IPS-18a (cell line): ENCODE data around the gene GAB2.
A peak's percentile ranks its signal among the peaks of the same experiment; 100 is the strongest.
"Not testable (repeated sequence)": the region's sequence is repeated elsewhere in the genome, so short reads cannot be mapped to it uniquely, and the experiment has no call there.

Experiments used
- H3K27ac ChIP-seq: one replicate; pipeline ENCODE4 v1.5.1; 2013; ENCODE audit warnings: low read length
- H3K27me3 ChIP-seq: one replicate; pipeline ENCODE4 v1.6.1; 2013; ENCODE audit warnings: mild to moderate bottlenecking, low read length; ENCODE audit not compliant: control insufficient read depth, insufficient read depth
- H3K36me3 ChIP-seq: one replicate; pipeline ENCODE4 v1.6.1; 2013; ENCODE audit warnings: low read depth, low read length; ENCODE audit not compliant: control insufficient read depth
- H3K4me1 ChIP-seq: one replicate; pipeline ENCODE4 v1.6.1; 2013; ENCODE audit warnings: low read depth, low read length; ENCODE audit not compliant: control insufficient read depth
- H3K4me3 ChIP-seq: one replicate; pipeline ENCODE4 v1.5.1; 2013; ENCODE audit warnings: low read length
- H3K9ac ChIP-seq: one replicate; pipeline ENCODE4 v1.6.1; 2013; ENCODE audit warnings: mild to moderate bottlenecking, low read length, moderate library complexity
- H3K9me3 ChIP-seq: one replicate; pipeline ENCODE4 v1.6.1; 2013; ENCODE audit warnings: low read depth, low read length; ENCODE audit not compliant: control insufficient read depth

GAB2 gene

DNA sequence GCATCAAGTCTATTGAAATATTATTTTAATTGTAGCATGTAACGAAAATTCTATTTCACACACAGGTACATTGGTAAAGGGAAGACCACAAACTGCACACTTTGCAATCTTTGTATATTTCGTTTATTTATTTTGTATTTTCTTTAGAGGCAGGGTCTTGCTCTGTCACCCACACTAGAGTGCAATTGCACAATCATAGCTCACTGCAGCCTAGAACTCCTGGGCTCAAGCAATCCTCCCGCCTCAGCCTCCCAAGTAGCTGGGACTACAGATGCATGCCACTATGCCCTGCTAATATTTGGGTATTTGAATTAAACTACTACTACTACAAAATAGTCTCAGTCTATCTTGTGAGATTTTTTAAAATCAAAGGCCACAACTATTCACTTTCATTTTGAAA, 42.7 kb downstream of the GAB2 start:
- H3K9me3 ChIP-seq: no peaks in the 10 kb centered on the region
- no peak overlapping the region for H3K4me3 ChIP-seq
- H3K4me1 ChIP-seq: no peaks in the 10 kb centered on the region
- no peak overlapping the region for H3K27ac ChIP-seq
- H3K27me3 ChIP-seq: no peaks in the 10 kb centered on the region
- H3K9ac ChIP-seq: no peak overlapping the region
- no peaks in the 10 kb centered on the region for H3K36me3 ChIP-seq

DNA sequence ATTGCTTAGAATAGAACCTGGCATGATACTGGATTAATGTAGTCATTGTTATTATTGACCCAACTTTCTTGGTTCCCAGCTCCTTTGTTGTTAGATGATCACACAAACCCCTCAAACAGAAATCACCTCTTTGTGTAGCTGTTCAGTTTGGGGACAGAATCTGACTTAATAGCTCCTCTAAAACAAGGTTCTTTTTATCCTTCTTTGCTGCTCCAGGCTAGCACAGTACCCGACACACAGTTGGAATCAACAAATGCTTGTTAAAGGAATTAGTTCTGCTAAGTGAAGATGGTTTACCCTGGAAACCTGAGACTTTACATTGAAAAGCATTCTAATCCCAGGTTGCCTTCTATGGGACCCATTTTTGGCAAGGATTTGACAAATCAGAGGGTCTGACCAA, 43.9 kb downstream of the GAB2 start:
- Histone ChIP-seq H3K9ac (no peak overlapping the region), H3K4me1 (no peaks in the 10 kb centered on the region), H3K9me3 (no peaks in the 10 kb centered on the region), H3K27ac (no peak overlapping the region), H3K36me3 (no peaks in the 10 kb centered on the region), H3K4me3 (no peak overlapping the region), H3K27me3 (no peaks in the 10 kb centered on the region)

DNA sequence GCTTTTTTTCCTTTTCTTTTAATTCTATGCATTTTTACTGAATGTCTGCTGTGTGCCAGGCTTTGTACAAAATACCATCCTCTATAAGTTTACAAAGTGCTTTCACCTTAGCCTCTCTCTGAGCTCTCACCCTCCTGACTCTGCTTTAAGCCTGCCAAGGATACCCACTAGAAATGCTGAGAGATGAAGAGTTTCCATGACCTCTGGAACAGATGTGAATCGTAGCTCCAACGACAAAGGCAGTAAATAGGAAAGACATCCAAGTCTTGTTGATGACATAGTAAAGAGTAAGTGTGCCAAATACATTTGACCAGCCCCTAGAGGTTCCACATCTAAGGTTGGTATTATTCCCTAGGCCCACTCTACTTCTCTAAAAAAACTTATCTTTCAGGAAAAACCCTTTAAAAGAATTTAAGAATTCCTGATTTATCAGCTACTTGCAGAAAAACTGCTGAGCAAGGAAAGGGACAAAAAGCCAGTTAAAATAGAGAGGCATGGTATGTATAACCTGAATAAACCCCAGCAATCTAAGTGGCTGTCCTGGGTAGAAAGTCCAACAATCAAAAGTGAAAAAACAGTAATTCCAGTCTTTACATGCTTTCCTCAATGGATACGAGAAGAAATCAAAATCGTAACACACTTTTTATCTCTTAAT, 45.4 kb downstream of the GAB2 start:
- Histone ChIP-seq H3K4me3 (no peak overlapping the region), H3K36me3 (no peaks in the 10 kb centered on the region), H3K27ac (no peak overlapping the region), H3K4me1 (no peaks in the 10 kb centered on the region), H3K9ac (no peak overlapping the region), H3K27me3 (no peaks in the 10 kb centered on the region), H3K9me3 (no peaks in the 10 kb centered on the region)

DNA sequence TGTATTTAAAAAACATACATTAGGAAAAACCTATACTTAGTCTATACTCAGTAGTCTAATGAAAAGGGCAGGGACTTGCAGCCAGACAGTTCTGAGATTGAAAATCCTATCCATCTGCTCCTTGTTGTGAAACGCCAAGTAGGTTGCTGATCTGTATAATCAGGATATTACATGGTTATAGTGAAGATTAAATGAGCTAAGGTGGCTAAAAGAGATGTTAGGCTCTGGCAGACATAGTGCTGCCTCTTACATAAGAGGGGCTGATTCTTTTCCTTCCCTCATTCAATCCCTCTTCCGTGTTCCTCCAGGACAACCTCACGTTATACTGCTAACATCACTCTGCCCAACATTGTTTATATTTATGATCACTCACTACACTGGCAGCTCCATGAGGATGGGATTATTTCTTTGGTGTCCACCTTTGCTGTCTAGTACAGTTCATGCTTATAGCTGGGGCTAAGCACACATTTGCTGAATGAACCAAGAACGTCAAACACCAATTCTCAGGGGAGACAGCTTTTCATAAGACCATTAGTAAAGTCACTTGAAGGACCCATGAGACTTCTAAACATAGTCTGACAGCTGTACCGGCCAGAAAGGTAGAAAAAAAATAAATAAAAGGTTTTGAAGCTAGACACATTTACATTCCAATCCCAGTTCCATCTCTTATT, 46.3 kb downstream of the GAB2 start:
- H3K9me3 ChIP-seq: no peaks in the 10 kb centered on the region
- H3K4me3 ChIP-seq: no peak overlapping the region
- H3K4me1 ChIP-seq: no peaks in the 10 kb centered on the region
- no peak overlapping the region for H3K9ac ChIP-seq
- no peaks in the 10 kb centered on the region for H3K27me3 ChIP-seq
- no peaks in the 10 kb centered on the region for H3K36me3 ChIP-seq
- H3K27ac ChIP-seq: no peak overlapping the region

DNA sequence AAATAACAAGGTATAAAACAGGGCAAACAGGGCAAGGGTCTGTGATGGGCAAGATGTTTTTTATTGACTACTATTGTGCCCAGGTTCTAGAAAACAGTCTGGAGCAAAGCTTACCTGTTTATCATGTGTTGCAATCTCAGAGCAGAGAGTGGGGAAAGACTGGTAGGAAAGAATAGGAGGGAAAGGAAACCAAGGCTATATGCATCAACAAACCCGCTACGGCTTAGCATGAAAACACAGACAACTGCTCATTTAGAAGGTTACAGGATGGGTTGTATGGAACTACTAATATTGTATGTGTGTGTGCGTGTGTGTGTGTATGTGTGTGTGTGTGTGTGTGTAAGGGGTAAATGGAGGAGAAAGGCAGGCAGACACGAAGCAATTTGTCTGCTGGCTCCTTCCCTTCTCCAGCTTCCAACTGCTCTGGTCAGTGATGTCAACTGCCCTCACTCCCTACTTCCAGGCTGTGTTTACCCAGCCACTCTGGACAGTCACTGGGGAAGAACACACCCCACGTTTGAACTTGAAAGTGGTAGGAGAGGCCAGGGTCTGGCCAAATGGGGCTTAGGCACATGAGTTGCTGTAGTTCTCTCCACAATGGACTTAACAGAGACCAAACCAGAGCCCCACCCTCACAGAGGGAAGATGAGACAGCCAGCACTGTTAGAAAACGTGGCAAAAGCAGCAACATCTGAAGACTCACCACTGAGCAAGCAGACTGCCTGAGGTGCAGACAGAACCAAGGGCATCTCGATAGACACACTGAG, 47.0 kb downstream of the GAB2 start:
- no peaks in the 10 kb centered on the region for H3K36me3 ChIP-seq
- H3K27me3 ChIP-seq: no peaks in the 10 kb centered on the region
- no peak overlapping the region for H3K4me3 ChIP-seq
- no peak overlapping the region for H3K9ac ChIP-seq
- no peaks in the 10 kb centered on the region for H3K9me3 ChIP-seq
- H3K4me1 ChIP-seq: peaks cover 4% of the 10 kb centered on the region
- no peak overlapping the region for H3K27ac ChIP-seq

DNA sequence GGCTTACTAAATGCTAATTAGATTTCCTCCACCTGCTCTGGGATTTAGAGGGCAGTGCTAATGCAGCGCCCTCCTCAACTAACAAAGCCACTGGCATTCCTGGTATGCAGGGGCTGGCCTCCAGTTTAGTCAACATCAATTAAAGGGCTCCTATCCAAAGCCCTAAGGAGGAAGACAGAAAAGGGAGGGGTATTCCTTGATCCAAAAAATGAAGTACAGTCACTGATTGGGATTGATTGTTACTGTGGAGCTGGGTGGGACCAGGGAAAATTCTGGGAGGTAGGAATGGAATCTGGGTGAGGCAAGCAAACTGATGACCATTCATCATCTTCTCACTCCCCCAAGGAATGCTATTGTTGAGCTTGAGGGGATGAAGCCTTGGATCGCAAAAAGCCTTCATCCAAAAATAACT, 52.2 kb downstream of the GAB2 start:
- Histone ChIP-seq H3K36me3 (no peaks in the 10 kb centered on the region), H3K4me1 (peaks cover 22% of the 10 kb centered on the region), H3K27me3 (no peaks in the 10 kb centered on the region), H3K27ac (peak overlapping the region; percentile 64), H3K9ac (no peak overlapping the region), H3K4me3 (peak overlapping the region; percentile 36), H3K9me3 (no peaks in the 10 kb centered on the region)

DNA sequence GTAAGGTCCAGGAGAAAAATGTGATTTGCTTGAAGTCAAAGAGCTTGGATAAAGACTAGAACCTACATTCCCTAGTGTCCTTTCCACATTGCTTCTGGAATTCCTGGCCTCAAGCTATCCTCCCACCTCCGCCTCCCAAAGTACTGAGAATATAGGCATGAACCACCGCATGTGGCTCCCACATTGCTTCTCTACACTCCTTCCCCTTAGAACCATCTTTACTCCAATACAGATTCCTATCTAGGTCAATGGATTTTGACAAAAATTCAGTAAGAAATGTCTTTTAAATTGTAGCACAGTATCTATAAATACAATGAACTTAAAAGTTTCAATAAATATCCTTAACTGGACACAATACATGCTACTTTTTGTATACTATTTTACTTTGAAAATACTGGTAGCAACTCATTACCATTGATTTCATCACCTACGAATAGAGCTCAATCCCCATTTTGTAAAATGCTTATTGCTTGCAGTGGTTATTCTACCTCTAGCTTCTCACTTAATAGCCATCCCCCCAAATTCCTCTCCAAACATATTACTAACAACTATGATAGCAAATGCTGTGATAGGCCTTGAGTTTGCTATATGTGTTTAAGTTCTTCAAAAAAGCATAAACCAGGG, 53.4 kb downstream of the GAB2 start:
- Histone ChIP-seq H3K4me1 (peaks cover 22% of the 10 kb centered on the region), H3K9me3 (no peaks in the 10 kb centered on the region), H3K4me3 (no peak overlapping the region), H3K9ac (no peak overlapping the region), H3K36me3 (no peaks in the 10 kb centered on the region), H3K27ac (no peak overlapping the region), H3K27me3 (no peaks in the 10 kb centered on the region)

DNA sequence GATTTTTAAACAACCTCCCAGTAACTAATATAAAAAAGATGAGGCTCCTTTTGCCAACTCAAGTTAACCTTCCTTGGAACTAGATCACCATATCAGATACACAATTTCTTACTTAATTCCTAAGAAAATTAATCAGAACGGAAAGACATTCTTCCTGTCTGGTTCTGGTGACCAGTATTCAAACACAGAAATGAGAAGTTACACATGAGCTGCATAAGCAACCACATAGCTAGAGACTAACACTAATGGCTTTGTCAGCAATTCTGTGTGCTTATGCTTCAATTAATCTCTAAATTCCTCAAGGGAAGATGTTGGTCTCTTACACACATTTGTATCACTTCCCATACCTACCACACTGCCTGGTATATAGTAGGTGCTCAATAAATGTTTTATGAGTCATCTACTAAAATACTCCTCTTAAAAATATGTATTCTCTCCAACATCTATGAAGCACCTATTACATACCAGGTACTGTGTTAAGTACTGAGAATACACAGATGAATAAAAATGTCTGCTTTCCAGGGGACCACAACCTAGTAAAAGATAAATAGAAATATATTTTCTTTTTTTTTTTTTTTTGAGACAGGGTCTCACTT, 54.5 kb downstream of the GAB2 start:
- Histone ChIP-seq H3K4me1 (peaks cover 22% of the 10 kb centered on the region), H3K27me3 (no peaks in the 10 kb centered on the region), H3K9me3 (no peaks in the 10 kb centered on the region), H3K9ac (no peak overlapping the region), H3K4me3 (no peak overlapping the region), H3K36me3 (no peaks in the 10 kb centered on the region), H3K27ac (no peak overlapping the region)

DNA sequence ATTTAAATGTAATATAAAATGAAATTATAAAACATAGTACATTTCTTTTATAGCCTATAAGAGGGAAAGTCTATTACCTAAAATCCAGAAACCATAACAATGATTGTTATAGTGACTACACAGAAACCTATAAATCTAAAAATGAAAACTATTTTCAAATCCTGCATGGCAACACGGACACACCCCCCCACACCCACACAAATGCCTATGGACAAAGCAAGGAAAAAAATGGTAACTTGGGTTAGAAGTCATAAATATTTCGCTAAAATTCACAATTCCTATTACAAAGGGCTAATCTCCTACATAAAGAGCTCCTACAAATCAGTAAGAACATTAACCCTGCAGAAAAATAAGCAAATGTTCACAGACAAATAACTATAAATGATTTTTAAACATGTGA, 56.4 kb downstream of the GAB2 start:
- peaks cover 22% of the 10 kb centered on the region for H3K4me1 ChIP-seq
- no peak overlapping the region for H3K4me3 ChIP-seq
- no peaks in the 10 kb centered on the region for H3K27me3 ChIP-seq
- H3K36me3 ChIP-seq: no peaks in the 10 kb centered on the region
- H3K9me3 ChIP-seq: no peaks in the 10 kb centered on the region
- no peak overlapping the region for H3K9ac ChIP-seq
- no peak overlapping the region for H3K27ac ChIP-seq

DNA sequence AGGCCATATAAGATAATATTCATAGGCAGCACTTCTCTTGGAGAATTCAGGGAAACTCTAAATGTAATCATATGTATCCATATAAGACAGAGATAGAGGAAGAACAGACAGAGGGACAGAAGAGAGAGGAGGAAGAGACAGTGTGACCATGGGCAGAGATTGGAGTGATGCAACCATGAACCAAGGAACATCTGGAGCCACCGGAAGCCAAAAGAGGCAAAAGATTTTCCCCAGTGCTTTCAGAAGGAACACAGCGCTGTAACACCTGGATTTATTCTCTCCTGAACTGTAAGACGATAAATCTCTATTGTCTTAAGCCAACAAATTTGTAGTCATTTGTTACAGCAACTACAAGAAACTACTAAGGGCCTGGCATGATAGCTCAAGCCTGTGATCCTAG, 57.7 kb downstream of the GAB2 start:
- peaks cover 11% of the 10 kb centered on the region for H3K4me1 ChIP-seq
- no peak overlapping the region for H3K27ac ChIP-seq
- H3K9ac ChIP-seq: no peak overlapping the region
- no peaks in the 10 kb centered on the region for H3K9me3 ChIP-seq
- no peaks in the 10 kb centered on the region for H3K27me3 ChIP-seq
- H3K4me3 ChIP-seq: no peak overlapping the region
- H3K36me3 ChIP-seq: no peaks in the 10 kb centered on the region

DNA sequence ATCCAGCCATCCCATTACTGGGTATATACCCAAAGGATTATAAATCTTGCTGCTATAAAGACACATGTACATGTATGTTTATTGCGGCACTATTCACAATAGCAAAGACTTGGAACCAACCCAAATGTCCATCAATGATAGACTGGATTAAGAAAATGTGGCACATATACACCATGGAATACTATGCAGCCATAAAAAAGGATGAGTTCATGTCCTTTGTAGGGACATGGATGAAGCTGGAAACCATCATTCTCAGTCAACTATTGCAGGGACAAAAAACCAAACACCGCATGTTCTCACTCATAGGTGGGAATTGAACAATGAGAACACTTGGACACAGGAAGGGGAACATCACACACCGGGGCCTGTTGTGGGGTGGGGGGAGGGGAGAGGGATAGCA, 59.7 kb downstream of the GAB2 start:
- H3K27ac ChIP-seq, H3K9ac ChIP-seq, H3K9me3 ChIP-seq, H3K36me3 ChIP-seq, H3K4me3 ChIP-seq, H3K4me1 ChIP-seq, H3K27me3 ChIP-seq: not testable (repeated sequence)
